ENCODE data around the gene EFNB1. TPM values are rescaled to one million over a fixed set of nuclear protein-coding genes. Genes with fewer than 3 reads are reported as not detected.

EFNB1 gene
- total and polyA plus RNA-seq, 2 donors (not counting 1 experiment from before 2014, with no cell fraction given): 1.5 to 3.2 TPM

- H3K36me3 ChIP-seq (replicated peaks in 1 of 2; ENCODE audit: control extremely low read depth in 1 of 2, control insufficient read depth in 1 of 2, extremely low read depth in 1 of 2, insufficient read depth in 2 of 2, low read length in 1 of 2): no peaks in the 10 kb centered on the region
- no peak overlapping the region for H3K9ac ChIP-seq (ENCODE audit: low read length)
- no peaks in the 10 kb centered on the region for H3K4me1 ChIP-seq (ENCODE audit: control insufficient read depth in 2 of 2, insufficient read depth in 2 of 2, low read length in 2 of 2)
- no peak for TF ChIP-seq EZH2 (IDR thresholded peaks at IDR 0.05; ENCODE audit: borderline replicate concordance, insufficient read depth, low read depth, low read length, poor library complexity, severe bottlenecking)
- TF ChIP-seq CTCF (IDR thresholded peaks at IDR 0.05): no peak
- H4K20me1 ChIP-seq (ENCODE audit: control insufficient read depth, insufficient read depth, low read length, poor library complexity, severe bottlenecking): no peaks in the 10 kb centered on the region
- H3K4me1 Mint-ChIP-seq: no peaks in the 10 kb centered on the region
- no peak overlapping the region for H2AFZ ChIP-seq (ENCODE audit: insufficient read depth, low read depth, low read length, poor library complexity, severe bottlenecking)
- H3K9me3 ChIP-seq (ENCODE audit: control extremely low read depth in 1 of 3, control insufficient read depth in 2 of 3, insufficient read depth in 1 of 3, low read length in 2 of 3): no peaks in the 10 kb centered on the region
- ATAC-seq (ENCODE audit: low read depth): no peak
- intact Hi-C loops (cut with micrococcal nuclease): no loop called here
- no peak overlapping the region for H3K4me3 Mint-ChIP-seq
- no peak overlapping the region for H3K4me2 ChIP-seq (replicated peaks; ENCODE audit: low read depth, low read length, poor library complexity, severe bottlenecking)
- H3K27me3 ChIP-seq (replicated peaks in 1 of 4; ENCODE audit: control extremely low read depth in 1 of 4, control insufficient read depth in 3 of 4, insufficient read depth in 4 of 4, low read length in 3 of 4): no peaks in the 10 kb centered on the region
- H3K9me3 Mint-ChIP-seq (ENCODE audit: insufficient read depth): no peaks in the 10 kb centered on the region
- H3K4me3 ChIP-seq (ENCODE audit: control extremely low read depth in 1 of 5, extremely low read depth in 1 of 5, insufficient read depth in 1 of 5, low read depth in 2 of 5, low read length in 4 of 5): no peak overlapping the region
- no peaks in the 10 kb centered on the region for H3K79me2 ChIP-seq (ENCODE audit: control insufficient read depth, insufficient read depth, low read length)
- CTCF ChIA-PET: no interaction called here
- WGBS (ENCODE audit: insufficient coverage): no CpG with 5 or more reads among the region's 3 CpGs
- H3K27me3 Mint-ChIP-seq: no peaks in the 10 kb centered on the region
- no peak overlapping the region for H3K27ac Mint-ChIP-seq
- no peak overlapping the region for H3K27ac ChIP-seq (ENCODE audit: low read length in 2 of 2)
- POLR2A ChIA-PET: no interaction called here
- DNase-seq: no peak
Measured at GRCh38 chrX:68789966-68790365, 38.9 kb upstream of the EFNB1 start.

GRCh38 chrX:68792083-68792482 lies 36.7 kb upstream of the EFNB1 start:
- TF ChIP-seq CTCF (IDR thresholded peaks at IDR 0.05): no peak
- TF ChIP-seq EZH2 (IDR thresholded peaks at IDR 0.05; ENCODE audit: borderline replicate concordance, insufficient read depth, low read depth, low read length, poor library complexity, severe bottlenecking): no peak
- no peaks in the 10 kb centered on the region for H3K4me1 Mint-ChIP-seq
- POLR2A ChIA-PET: no interaction called here

More at GRCh38 chrX:68792083-68792482, 36.7 kb upstream of the EFNB1 start:
- no peaks in the 10 kb centered on the region for H3K79me2 ChIP-seq (ENCODE audit: control insufficient read depth, insufficient read depth, low read length)
- DNase-seq: no peak
- Mint-ChIP-seq H3K27me3 (no peaks in the 10 kb centered on the region), H3K27ac (no peak overlapping the region), H3K4me3 (no peak overlapping the region), H3K9me3 (ENCODE audit: insufficient read depth) (no peaks in the 10 kb centered on the region)
- no peak overlapping the region for H2AFZ ChIP-seq (ENCODE audit: insufficient read depth, low read depth, low read length, poor library complexity, severe bottlenecking)
- H3K27me3 ChIP-seq (replicated peaks in 1 of 4; ENCODE audit: control extremely low read depth in 1 of 4, control insufficient read depth in 3 of 4, insufficient read depth in 4 of 4, low read length in 3 of 4): no peaks in the 10 kb centered on the region
- H3K36me3 ChIP-seq (replicated peaks in 1 of 2; ENCODE audit: control extremely low read depth in 1 of 2, control insufficient read depth in 1 of 2, extremely low read depth in 1 of 2, insufficient read depth in 2 of 2, low read length in 1 of 2): no peaks in the 10 kb centered on the region
- H3K4me1 ChIP-seq (ENCODE audit: control insufficient read depth in 2 of 2, insufficient read depth in 2 of 2, low read length in 2 of 2): no peaks in the 10 kb centered on the region
- no CpG with 5 or more reads among the region's 1 CpG for WGBS (ENCODE audit: insufficient coverage)
- H3K27ac ChIP-seq (ENCODE audit: low read length in 2 of 2): no peak overlapping the region
- CTCF ChIA-PET: no interaction called here
- no peaks in the 10 kb centered on the region for H4K20me1 ChIP-seq (ENCODE audit: control insufficient read depth, insufficient read depth, low read length, poor library complexity, severe bottlenecking)
- no peak for ATAC-seq (ENCODE audit: low read depth)
- H3K9me3 ChIP-seq (ENCODE audit: control extremely low read depth in 1 of 3, control insufficient read depth in 2 of 3, insufficient read depth in 1 of 3, low read length in 2 of 3): no peaks in the 10 kb centered on the region
- no peak overlapping the region for H3K9ac ChIP-seq (ENCODE audit: low read length)
- H3K4me2 ChIP-seq (replicated peaks; ENCODE audit: low read depth, low read length, poor library complexity, severe bottlenecking): no peak overlapping the region
- H3K4me3 ChIP-seq (ENCODE audit: control extremely low read depth in 1 of 5, extremely low read depth in 1 of 5, insufficient read depth in 1 of 5, low read depth in 2 of 5, low read length in 4 of 5): no peak overlapping the region
- intact Hi-C loops (cut with micrococcal nuclease): no loop called here
